HG03442 (cell line): ENCODE results near the gene DGLUCY.
"Not testable (repeated sequence)": the region's sequence is repeated elsewhere in the genome, so short reads cannot be mapped to it uniquely, and the experiment has no call there.

Source experiments
- ATAC-seq: cut with Tn5 transposase; IDR thresholded peaks from one replicate; pipeline ENCODE4 v1.9.1; 2021; ENCODE audit warnings: mild to moderate bottlenecking, moderate library complexity; ENCODE audit not compliant: unreplicated experiment

The DGLUCY gene

GRCh38 chr14:91232052-91232451 is 118.2 kb downstream of the DGLUCY start:
- no peak for ATAC-seq

- ATAC-seq = no peak
These were observed 118.7 kb downstream of the DGLUCY start for GRCh38 chr14:91232603-91233002.

- no peak for ATAC-seq
These were observed 120.3 kb downstream of the DGLUCY start for GRCh38 chr14:91233936-91234790.

- no peak for ATAC-seq
These were observed 120.9 kb downstream of the DGLUCY start for GRCh38 chr14:91234791-91235114.

GRCh38 chr14:91235841-91236240 is 122.0 kb downstream of the DGLUCY start:
- no peak for ATAC-seq

GRCh38 chr14:91237219-91237618 is 123.3 kb downstream of the DGLUCY start:
- no peak for ATAC-seq

GRCh38 chr14:91238085-91238484 is 124.2 kb downstream of the DGLUCY start:
- ATAC-seq = no peak

- no peak for ATAC-seq
These were observed 124.8 kb downstream of the DGLUCY start for GRCh38 chr14:91238661-91239060.

- peak; percentile 59 for ATAC-seq
These were observed 128.0 kb downstream of the DGLUCY start for GRCh38 chr14:91241863-91242262.

- no peak for ATAC-seq
These were observed 128.8 kb downstream of the DGLUCY start for GRCh38 chr14:91242635-91243034.

- ATAC-seq = no peak
These were observed 129.2 kb downstream of the DGLUCY start for GRCh38 chr14:91243074-91243471.

- no peak for ATAC-seq
These were observed 130.6 kb downstream of the DGLUCY start, which contains the start of gene GPR68 for GRCh38 chr14:91244501-91244901. TSS of gene GPR68 (minus strand) at chr14:91244704. CDS start at chr14:91235050, 9,654 bp downstream.

- no peak for ATAC-seq
These were observed 131.2 kb downstream of the DGLUCY start for GRCh38 chr14:91245029-91245428.

- ATAC-seq = not testable (repeated sequence)
These were observed 131.7 kb downstream of the DGLUCY start for GRCh38 chr14:91245616-91246015.

- ATAC-seq = no peak
These were observed 132.4 kb downstream of the DGLUCY start for GRCh38 chr14:91246051-91246852.

- ATAC-seq = peak; percentile 75
These were observed 136.2 kb downstream of the DGLUCY start for GRCh38 chr14:91249841-91250616.

GRCh38 chr14:91250912-91251311 is 137.0 kb downstream of the DGLUCY start:
- no peak for ATAC-seq

- no peak for ATAC-seq
These were observed 139.3 kb downstream of the DGLUCY start for GRCh38 chr14:91252871-91253794.

- no peak for ATAC-seq
These were observed 140.0 kb downstream of the DGLUCY start for GRCh38 chr14:91253795-91254323.

- no peak for ATAC-seq
These were observed 140.6 kb downstream of the DGLUCY start for GRCh38 chr14:91254461-91254860.
